Measurements from ENCODE around the gene SPATA21.

DNA sequence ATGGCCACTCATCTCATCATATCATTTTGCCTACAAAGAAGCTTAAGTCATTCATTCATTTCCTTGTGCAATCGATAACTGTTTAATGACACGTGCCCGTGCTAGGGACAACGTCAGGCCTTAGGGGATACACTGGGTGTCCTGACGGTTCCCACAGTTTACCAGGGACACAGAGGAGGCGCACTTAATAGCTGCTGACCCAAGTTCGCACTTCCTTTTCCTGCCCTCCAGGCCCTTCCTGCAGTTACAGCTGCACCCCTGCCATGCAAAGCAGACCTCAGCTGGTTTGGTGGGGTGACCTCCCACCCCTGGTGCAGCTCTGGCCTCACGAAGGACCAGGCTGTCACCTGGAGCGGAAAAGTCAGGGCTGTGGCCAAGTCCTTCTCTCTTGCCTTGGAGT, 4.2 kb downstream of the SPATA21 start:
- TF ChIP-seq, protein P1, sequence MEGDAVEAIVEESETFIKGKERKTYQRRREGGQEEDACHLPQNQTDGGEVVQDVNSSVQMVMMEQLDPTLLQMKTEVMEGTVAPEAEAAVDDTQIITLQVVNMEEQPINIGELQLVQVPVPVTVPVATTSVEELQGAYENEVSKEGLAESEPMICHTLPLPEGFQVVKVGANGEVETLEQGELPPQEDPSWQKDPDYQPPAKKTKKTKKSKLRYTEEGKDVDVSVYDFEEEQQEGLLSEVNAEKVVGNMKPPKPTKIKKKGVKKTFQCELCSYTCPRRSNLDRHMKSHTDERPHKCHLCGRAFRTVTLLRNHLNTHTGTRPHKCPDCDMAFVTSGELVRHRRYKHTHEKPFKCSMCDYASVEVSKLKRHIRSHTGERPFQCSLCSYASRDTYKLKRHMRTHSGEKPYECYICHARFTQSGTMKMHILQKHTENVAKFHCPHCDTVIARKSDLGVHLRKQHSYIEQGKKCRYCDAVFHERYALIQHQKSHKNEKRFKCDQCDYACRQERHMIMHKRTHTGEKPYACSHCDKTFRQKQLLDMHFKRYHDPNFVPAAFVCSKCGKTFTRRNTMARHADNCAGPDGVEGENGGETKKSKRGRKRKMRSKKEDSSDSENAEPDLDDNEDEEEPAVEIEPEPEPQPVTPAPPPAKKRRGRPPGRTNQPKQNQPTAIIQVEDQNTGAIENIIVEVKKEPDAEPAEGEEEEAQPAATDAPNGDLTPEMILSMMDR (IDR thresholded peaks at IDR 0.05; ENCODE audit: insufficient read depth, low read depth, low read length), result no peak
- no peak for TF ChIP-seq EZH2 (IDR thresholded peaks at IDR 0.05; ENCODE audit: insufficient read depth, low read length)
